Mesendoderm (in vitro differentiated cells): Measurements from ENCODE around the gene GABARAPL1.

Source experiments
- DNase-seq: peaks from one replicate; pipeline ENCODE4 v3.0.0; 2013
- H2AK5ac ChIP-seq: 2 replicates; pipeline ENCODE4 v1.6.1; 2013; ENCODE audit warnings: low read length, inconsistent platforms
- H2BK120ac ChIP-seq: 2 replicates; pipeline ENCODE4 v1.6.1; 2013; ENCODE audit warnings: low read depth, mild to moderate bottlenecking, low read length, moderate library complexity, mixed read lengths
- H2BK15ac ChIP-seq: replicated peaks from 2 replicates; pipeline ENCODE4 v1.6.1; 2013; ENCODE audit warnings: low read depth, mild to moderate bottlenecking, moderate library complexity
- H2BK5ac ChIP-seq: 2 replicates; pipeline ENCODE4 v1.6.1; 2013; ENCODE audit warnings: low read length, inconsistent platforms
- H3K18ac ChIP-seq: 2 replicates; pipeline ENCODE4 v1.6.1; 2013; ENCODE audit warnings: mild to moderate bottlenecking, low read length, mixed read lengths
- H3K23ac ChIP-seq: one replicate; pipeline ENCODE4 v1.6.1; 2013; ENCODE audit warnings: low read length
- H3K27ac ChIP-seq: 2 replicates; pipeline ENCODE4 v1.5.1; 2013; ENCODE audit warnings: low read depth, mild to moderate bottlenecking, inconsistent platforms, low read length, moderate library complexity
- H3K27me3 ChIP-seq: 2 replicates; pipeline ENCODE4 v1.6.1; 2013; ENCODE audit warnings: low read length, control low read depth, mild to moderate bottlenecking, inconsistent platforms; ENCODE audit not compliant: insufficient read depth, poor library complexity
- H3K36me3 ChIP-seq: 2 replicates; pipeline ENCODE4 v1.6.1; 2013; ENCODE audit warnings: low read length, inconsistent platforms; ENCODE audit not compliant: control insufficient read depth, insufficient read depth
- H3K4ac ChIP-seq: one replicate; pipeline ENCODE4 v1.6.1; 2013; ENCODE audit warnings: low read depth, mild to moderate bottlenecking, low read length, moderate library complexity
- H3K4me1 ChIP-seq: 2 replicates; pipeline ENCODE4 v1.6.1; 2013; ENCODE audit warnings: low read depth, low read length, inconsistent platforms; ENCODE audit not compliant: control insufficient read depth
- H3K4me2 ChIP-seq: 2 replicates; pipeline ENCODE4 v1.6.1; 2013; ENCODE audit warnings: low read length
- H3K4me3 ChIP-seq: 2 replicates; pipeline ENCODE4 v1.5.1; 2013; ENCODE audit warnings: mild to moderate bottlenecking, low read length
- H3K56ac ChIP-seq: one replicate; pipeline ENCODE4 v1.6.1; 2013; ENCODE audit warnings: low read length
- H3K79me1 ChIP-seq: 2 replicates; pipeline ENCODE4 v1.6.1; 2013; ENCODE audit warnings: low read length, inconsistent platforms
- H3K79me2 ChIP-seq: 2 replicates; pipeline ENCODE4 v1.6.1; 2013; ENCODE audit warnings: mild to moderate bottlenecking, low read length; ENCODE audit not compliant: control insufficient read depth, insufficient read depth
- H3K9ac ChIP-seq: 2 replicates; pipeline ENCODE4 v1.6.1; 2013; ENCODE audit warnings: low read length, inconsistent platforms
- H4K5ac ChIP-seq: one replicate; pipeline ENCODE4 v1.6.1; 2013; ENCODE audit warnings: low read length
- H4K8ac ChIP-seq: one replicate; pipeline ENCODE4 v1.6.1; 2013; ENCODE audit warnings: low read depth, mild to moderate bottlenecking, control low read depth, low read length, moderate library complexity
- WGBS: extraction: QIAGEN DNeasy Blood & Tissue Kit; methylation state at CpG from one replicate; pipeline ENCODE4 v1.1.7; 2013; ENCODE audit warnings: low lambda C conversion rate, missing lambda C conversion rate; ENCODE audit not compliant: insufficient coverage; ENCODE audit errors: extremely low coverage; 5-methylcytosine and 5-hydroxymethylcytosine counted together

The GABARAPL1 gene

DNA sequence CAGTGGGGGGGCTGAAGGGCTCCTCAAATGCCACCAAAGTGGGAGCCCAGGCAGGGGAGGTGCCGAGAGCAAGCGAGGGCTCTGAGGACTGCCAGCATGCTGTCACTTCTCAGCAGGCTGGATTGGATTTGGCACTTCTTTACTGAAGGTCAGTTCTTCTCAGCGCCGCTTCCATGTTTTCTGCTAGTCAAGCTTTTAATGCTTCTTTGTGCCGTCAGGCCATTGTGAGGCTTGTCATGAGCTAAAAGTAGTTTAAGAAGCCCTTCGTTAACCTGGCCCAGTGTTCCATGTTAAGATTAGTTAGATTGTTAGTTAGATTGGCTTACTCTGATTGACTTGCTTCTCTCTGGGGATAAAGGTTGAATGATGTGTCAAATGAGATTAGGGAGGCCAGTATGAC lies 13.4 kb downstream of the GABARAPL1 start:
- Histone ChIP-seq H3K56ac (no peak overlapping the region), H3K27ac (no peak overlapping the region), H3K79me2 (no peaks in the 10 kb centered on the region), H2BK5ac (no peak overlapping the region), H3K23ac (no peak overlapping the region), H4K8ac (no peak overlapping the region), H3K9ac (no peak overlapping the region), H3K79me1 (no peaks in the 10 kb centered on the region), H3K4me2 (no peak overlapping the region), H3K4me1 (no peaks in the 10 kb centered on the region), H4K5ac (no peak overlapping the region), H3K4ac (no peak overlapping the region), H3K4me3 (no peak overlapping the region), H3K18ac (no peak overlapping the region), H2BK15ac (no peak overlapping the region), H3K27me3 (no peaks in the 10 kb centered on the region), H2AK5ac (no peak overlapping the region), H3K36me3 (peaks cover 16% of the 10 kb centered on the region), H2BK120ac (no peak overlapping the region)
- WGBS: no CpG with 5 or more reads among the region's 6 CpGs
- no peak for DNase-seq

DNA sequence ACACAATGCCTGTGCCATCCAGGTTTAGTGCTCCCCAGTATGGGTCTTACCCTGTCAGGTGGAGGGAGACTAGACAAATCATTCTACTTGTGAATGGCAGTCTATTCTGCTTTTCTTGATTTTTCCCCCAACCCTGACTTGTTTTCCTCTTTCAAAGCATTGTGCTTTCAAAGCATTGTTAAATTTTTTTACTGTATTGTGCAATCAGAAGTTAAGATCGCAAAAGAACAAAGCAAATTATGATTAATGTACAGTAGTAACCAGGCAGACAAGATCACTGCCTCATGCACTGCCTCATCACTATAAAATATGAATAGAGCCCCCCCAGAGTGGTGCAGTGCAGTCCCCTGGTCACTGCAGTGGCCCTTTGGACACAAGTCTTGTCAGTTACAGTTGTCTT lies 14.1 kb downstream of the GABARAPL1 start:
- H4K5ac ChIP-seq: no peak overlapping the region
- H2BK15ac ChIP-seq: no peak overlapping the region
- H3K18ac ChIP-seq: no peak overlapping the region
- H3K9ac ChIP-seq: no peak overlapping the region
- no peaks in the 10 kb centered on the region for H3K79me1 ChIP-seq
- no peak overlapping the region for H3K56ac ChIP-seq
- H3K79me2 ChIP-seq: no peaks in the 10 kb centered on the region
- no peaks in the 10 kb centered on the region for H3K27me3 ChIP-seq
- no peak overlapping the region for H3K27ac ChIP-seq
- DNase-seq: no peak
- no peak overlapping the region for H2BK120ac ChIP-seq
- no peak overlapping the region for H4K8ac ChIP-seq
- H3K23ac ChIP-seq: no peak overlapping the region
- no peak overlapping the region for H2BK5ac ChIP-seq
- no CpG with 5 or more reads among the region's 1 CpG for WGBS
- no peak overlapping the region for H2AK5ac ChIP-seq
- H3K4me1 ChIP-seq: no peaks in the 10 kb centered on the region
- H3K4me2 ChIP-seq: no peak overlapping the region
- H3K4me3 ChIP-seq: no peak overlapping the region
- no peak overlapping the region for H3K4ac ChIP-seq
- peaks cover 12% of the 10 kb centered on the region for H3K36me3 ChIP-seq

DNA sequence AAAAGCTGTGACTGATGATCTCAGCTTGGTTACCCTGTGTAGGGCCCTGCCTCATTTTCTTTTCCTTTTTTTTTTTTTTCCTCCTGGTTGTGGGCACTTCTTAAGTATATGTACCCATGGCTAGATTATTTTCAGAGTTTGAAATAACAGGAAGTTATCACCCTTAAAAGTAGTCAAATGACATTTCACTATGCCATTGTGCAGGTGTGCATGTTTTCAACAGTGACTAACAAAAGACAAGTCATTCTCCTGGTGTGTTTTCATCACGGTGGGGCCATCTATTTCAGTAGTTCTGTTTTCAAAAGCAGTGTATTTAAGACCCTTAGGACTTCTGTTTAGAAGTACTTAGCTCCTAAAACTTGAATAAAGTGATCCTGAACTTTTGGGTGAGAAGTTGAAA lies 15.0 kb downstream of the GABARAPL1 start:
- no peak overlapping the region for H4K8ac ChIP-seq
- no peak overlapping the region for H3K56ac ChIP-seq
- no peak overlapping the region for H3K27ac ChIP-seq
- no peak overlapping the region for H2BK120ac ChIP-seq
- H3K4me3 ChIP-seq: no peak overlapping the region
- H3K27me3 ChIP-seq: no peaks in the 10 kb centered on the region
- H4K5ac ChIP-seq: no peak overlapping the region
- no peak overlapping the region for H2BK5ac ChIP-seq
- H3K79me2 ChIP-seq: no peaks in the 10 kb centered on the region
- no peak overlapping the region for H2BK15ac ChIP-seq
- peaks cover 9% of the 10 kb centered on the region for H3K36me3 ChIP-seq
- H3K23ac ChIP-seq: no peak overlapping the region
- H3K9ac ChIP-seq: no peak overlapping the region
- no CpG with 5 or more reads among the region's 1 CpG for WGBS
- no peaks in the 10 kb centered on the region for H3K4me1 ChIP-seq
- no peak overlapping the region for H3K4me2 ChIP-seq
- H3K79me1 ChIP-seq: no peaks in the 10 kb centered on the region
- no peak overlapping the region for H3K18ac ChIP-seq
- DNase-seq: no peak
- no peak overlapping the region for H3K4ac ChIP-seq
- H2AK5ac ChIP-seq: no peak overlapping the region

DNA sequence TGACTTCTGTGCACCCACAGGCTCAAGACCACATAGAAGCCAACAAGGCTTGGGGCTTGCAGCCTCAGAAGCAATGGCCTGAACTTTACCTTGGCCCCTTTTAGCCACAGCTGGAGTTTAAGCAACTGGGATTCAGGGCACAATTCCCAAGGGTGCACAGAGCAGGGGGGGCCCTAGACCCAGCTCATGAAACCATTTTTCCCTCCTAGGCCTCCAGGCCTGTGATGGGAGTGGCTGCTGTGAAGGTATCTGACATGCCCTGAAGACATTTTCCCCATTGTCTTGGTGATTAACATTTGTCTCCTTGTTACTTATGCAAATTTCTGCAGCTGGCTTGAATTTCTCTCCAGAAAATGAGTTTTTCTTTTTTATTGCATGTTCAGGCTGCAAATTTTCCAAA lies 21.9 kb downstream of the GABARAPL1 start:
- no peaks in the 10 kb centered on the region for H3K4me1 ChIP-seq
- H2AK5ac ChIP-seq: no peak overlapping the region
- no peak overlapping the region for H3K56ac ChIP-seq
- no peak overlapping the region for H2BK5ac ChIP-seq
- no peaks in the 10 kb centered on the region for H3K36me3 ChIP-seq
- no peak overlapping the region for H2BK15ac ChIP-seq
- no peak overlapping the region for H3K27ac ChIP-seq
- DNase-seq: no peak
- no peak overlapping the region for H3K4ac ChIP-seq
- H3K18ac ChIP-seq: no peak overlapping the region
- no peak overlapping the region for H3K23ac ChIP-seq
- no peak overlapping the region for H3K9ac ChIP-seq
- H3K79me1 ChIP-seq: no peaks in the 10 kb centered on the region
- no peaks in the 10 kb centered on the region for H3K27me3 ChIP-seq
- no peak overlapping the region for H3K4me2 ChIP-seq
- no peaks in the 10 kb centered on the region for H3K79me2 ChIP-seq
- no peak overlapping the region for H4K8ac ChIP-seq
- H4K5ac ChIP-seq: no peak overlapping the region
- no peak overlapping the region for H2BK120ac ChIP-seq
- H3K4me3 ChIP-seq: no peak overlapping the region

DNA sequence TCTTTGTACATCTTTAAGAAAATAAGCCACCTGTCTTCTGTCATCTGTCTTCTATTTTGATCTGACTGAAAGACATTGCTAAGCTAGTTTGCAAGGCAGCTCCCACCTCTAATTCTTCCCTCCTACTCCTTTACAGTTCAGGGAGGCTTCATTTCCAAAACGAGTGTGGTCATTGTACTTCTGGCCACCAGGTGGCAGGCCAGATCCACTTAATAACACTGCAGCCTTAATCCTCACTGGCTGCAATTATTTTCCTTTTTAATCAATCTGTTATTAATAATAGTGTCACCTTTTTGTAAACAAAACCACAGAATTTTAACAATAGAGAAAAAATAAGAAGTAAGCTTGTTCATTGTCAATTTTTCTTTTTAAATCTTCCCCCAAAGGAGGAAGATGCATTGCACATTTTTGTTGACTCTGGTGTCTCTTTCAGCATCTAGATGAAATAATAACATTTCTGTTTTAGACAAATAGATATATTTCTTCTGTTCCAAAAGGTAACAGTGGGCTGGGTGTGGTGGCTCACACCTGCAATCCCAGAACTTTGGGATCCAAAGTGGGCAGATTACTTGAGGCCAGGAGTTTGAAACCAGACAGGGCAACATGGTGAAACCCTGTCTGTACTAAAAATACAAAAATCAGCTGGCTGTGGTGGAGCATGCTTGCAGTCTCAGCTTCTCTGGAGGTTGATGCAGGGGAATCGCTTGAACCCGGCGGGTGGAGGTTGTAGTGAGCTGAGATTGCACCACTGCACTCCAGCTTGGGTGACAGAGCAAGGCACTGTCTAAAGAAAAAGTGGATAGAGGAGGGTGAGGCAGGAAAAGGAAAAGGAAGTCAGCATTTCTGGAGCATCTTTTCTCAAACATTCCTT lies 23.3 kb downstream of the GABARAPL1 start:
- no peak overlapping the region for H3K4ac ChIP-seq
- no CpG with 5 or more reads among the region's 4 CpGs for WGBS
- no peaks in the 10 kb centered on the region for H3K79me1 ChIP-seq
- no peak overlapping the region for H3K56ac ChIP-seq
- H4K8ac ChIP-seq: no peak overlapping the region
- H3K9ac ChIP-seq: no peak overlapping the region
- H4K5ac ChIP-seq: no peak overlapping the region
- H2BK120ac ChIP-seq: no peak overlapping the region
- H3K79me2 ChIP-seq: no peaks in the 10 kb centered on the region
- no peaks in the 10 kb centered on the region for H3K27me3 ChIP-seq
- no peak overlapping the region for H3K4me3 ChIP-seq
- no peak overlapping the region for H2BK15ac ChIP-seq
- H3K4me1 ChIP-seq: no peaks in the 10 kb centered on the region
- no peak overlapping the region for H3K18ac ChIP-seq
- peak; percentile 65 for DNase-seq
- H2AK5ac ChIP-seq: no peak overlapping the region
- H2BK5ac ChIP-seq: no peak overlapping the region
- no peak overlapping the region for H3K27ac ChIP-seq
- no peak overlapping the region for H3K23ac ChIP-seq
- no peak overlapping the region for H3K4me2 ChIP-seq
- H3K36me3 ChIP-seq: no peaks in the 10 kb centered on the region

DNA sequence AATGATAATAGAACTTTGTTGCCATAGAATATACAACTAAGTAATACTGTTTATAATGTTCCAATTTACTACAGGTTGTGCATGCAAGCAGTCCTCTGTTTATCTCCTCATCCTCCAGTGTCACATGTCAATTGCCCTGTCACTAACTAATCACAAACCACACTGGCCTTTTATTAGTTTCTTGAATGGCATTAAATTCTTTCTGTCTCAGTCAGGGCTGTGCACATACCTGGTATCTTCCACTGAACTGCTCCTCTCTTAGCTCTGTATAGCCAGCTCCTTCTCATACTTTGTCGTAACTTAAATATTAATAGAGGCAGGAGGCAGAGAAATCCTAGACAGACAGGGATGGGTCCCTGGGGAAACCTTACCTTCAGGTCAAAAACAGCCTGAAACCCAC lies 24.0 kb downstream of the GABARAPL1 start:
- H3K36me3 ChIP-seq: no peaks in the 10 kb centered on the region
- no peaks in the 10 kb centered on the region for H3K27me3 ChIP-seq
- no peak overlapping the region for H4K8ac ChIP-seq
- H2BK5ac ChIP-seq: no peak overlapping the region
- no peak overlapping the region for H3K4me3 ChIP-seq
- H4K5ac ChIP-seq: no peak overlapping the region
- no peak overlapping the region for H3K56ac ChIP-seq
- no peak overlapping the region for H2AK5ac ChIP-seq
- no peak overlapping the region for H3K4me2 ChIP-seq
- no peak overlapping the region for H3K27ac ChIP-seq
- no peak overlapping the region for H3K9ac ChIP-seq
- no peaks in the 10 kb centered on the region for H3K79me1 ChIP-seq
- no peak overlapping the region for H2BK120ac ChIP-seq
- H3K4me1 ChIP-seq: no peaks in the 10 kb centered on the region
- H2BK15ac ChIP-seq: no peak overlapping the region
- H3K79me2 ChIP-seq: no peaks in the 10 kb centered on the region
- H3K18ac ChIP-seq: no peak overlapping the region
- no peak overlapping the region for H3K4ac ChIP-seq
- DNase-seq: no peak
- no peak overlapping the region for H3K23ac ChIP-seq
- WGBS: no CpG with 5 or more reads among the region's 1 CpG
